Limb (tissue), 2 donors: Measurements from ENCODE around the gene GATA5.
A peak's percentile ranks its signal among the peaks of the same experiment; 100 is the strongest.

Experiments used
- DNase-seq, 2 donors: peaks; one replicate each; pipeline ENCODE4 v3.0.0-alpha.2; 2016; ENCODE audit errors: extremely low spot score in 2 of 2

The GATA5 gene

DNA sequence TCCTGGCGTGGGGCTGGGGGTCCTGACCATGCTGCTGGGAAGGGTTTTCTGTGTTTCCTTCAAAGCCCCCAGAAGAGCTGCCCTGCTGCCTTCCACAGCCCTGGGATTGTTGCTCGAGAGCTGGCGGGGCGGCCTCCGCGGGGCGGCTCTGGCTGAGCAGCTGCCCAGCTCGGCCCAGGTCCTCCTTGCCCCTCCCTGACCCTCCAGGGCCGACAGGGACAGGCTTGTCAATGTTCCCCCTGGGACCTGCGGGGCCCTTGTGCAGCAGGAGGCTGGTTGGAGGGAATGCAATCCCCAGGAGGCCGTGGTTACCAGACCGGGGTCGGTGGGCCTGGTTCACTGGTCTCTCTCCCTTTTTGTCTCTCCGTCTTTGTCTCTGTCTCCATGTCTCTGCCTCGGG is 19.9 kb downstream of the GATA5 start:
- no peak for DNase-seq

DNA sequence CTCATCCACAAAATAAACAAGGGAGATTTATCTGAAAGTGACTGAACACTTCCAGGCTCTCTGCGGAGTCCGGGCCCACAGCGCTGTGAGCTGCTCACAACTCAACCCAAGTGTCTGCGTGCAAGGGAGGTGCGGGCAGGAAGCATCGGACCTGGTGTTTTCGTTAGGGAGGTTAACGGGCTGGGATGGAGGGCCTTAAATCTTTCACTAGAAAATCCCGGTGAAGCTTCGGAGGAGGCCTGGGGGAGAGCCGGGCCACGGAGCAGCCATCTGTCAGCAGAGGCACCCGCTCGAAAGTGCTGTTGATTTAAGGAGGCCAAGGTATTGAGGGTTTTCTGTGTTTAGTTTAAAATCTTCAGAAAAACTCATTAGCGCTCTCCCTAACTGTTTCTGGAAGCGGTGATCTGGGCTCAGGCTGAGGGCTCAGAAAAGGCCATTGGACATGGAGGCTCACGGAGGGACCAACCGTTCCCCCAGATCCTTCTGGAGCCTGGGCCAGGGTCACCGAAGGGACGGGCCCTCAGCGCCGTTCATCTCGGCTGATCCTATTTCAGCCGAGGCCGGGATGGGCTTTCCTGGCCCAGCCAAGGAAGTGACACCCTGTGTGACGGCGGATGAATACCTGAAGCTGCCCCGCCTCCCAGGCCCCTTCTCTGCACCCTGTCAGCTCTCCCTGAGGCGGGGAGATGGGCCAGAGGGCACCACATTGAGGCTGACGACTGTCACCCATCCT is 20.7 kb downstream of the GATA5 start:
- peak in 1 of 2 donors; percentile 67 for DNase-seq

DNA sequence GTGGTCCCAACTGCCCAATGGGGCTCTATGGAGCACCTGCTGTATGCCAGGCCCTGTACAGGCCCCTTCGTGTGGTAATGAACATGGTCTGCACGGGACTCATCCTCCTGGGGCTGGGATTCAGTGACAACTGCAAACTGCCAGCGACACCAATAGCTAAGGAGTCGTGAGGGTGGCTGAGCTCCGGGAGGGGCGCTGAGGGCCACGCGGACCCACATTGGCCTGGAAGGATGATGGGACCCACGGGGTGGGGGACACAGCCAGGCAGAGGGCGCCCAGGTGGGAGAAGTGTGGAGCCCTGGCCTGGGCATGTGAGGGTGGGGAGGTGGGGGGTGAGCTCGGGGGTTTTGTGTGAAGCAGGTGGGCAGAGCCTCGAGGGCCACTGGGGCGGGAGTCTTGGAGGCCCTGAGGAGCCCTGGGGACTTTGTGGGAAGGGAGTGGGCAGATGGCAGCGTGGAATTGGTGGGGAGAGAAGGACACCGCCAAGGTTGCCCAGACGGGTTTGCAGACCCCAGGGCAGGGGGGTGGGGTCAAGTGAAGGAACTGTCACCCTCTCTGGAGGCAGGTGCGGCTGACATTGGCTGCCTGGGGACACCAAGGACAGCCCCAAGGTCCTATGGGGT is 22.5 kb downstream of the GATA5 start:
- DNase-seq: no peak

DNA sequence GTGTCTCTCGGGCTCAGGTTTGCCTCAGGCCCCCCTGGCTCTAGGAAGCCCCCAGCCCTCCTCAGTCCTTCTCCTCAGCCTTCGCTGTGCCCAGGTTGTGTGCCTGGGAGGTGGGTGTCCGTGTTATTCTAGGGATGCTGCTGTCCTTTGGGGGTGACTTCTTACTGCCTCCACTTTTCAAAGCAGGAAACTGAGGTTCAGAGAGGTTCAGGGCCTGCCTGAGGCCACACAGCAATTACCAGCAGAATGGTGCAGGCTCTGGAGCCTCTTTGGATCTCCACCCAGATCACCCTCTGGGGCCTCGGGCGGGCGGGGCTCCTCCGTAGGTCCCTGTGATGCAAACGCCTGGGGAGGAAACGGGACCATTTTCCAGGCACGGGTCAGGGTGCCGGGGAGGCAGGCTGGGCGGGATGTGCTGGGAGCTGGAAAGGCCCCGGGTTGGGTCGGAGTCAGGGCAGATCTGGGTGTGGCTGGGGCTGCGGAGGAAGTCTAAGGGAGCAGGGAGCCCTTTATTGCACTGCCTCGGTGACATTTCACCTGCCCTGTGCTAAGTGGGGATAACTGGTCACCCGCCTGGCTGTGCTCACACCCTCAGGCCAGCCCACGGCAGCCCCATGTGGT is 23.2 kb downstream of the GATA5 start:
- DNase-seq: no peak

DNA sequence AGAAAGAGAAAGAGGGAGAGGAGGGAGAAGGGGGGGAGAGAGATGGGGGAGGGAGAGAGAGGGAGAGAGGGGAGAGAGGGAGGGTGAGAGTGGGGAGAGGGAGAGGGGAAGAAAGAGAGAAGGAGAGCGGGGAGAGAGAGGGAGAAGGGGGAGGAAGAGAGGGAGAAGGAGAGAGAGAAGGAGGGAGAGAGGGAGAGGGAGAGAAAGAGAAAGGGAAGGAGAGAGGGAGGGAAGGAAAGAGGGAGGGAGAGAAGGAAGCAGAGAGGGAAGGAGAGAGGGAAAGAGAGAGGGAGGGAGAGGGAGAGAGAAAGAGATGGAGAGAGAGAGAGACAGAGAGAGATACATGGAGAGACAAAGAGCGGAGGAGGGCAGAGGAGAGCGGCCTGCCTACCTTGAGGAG is 23.8 kb downstream of the GATA5 start:
- DNase-seq: no peak

DNA sequence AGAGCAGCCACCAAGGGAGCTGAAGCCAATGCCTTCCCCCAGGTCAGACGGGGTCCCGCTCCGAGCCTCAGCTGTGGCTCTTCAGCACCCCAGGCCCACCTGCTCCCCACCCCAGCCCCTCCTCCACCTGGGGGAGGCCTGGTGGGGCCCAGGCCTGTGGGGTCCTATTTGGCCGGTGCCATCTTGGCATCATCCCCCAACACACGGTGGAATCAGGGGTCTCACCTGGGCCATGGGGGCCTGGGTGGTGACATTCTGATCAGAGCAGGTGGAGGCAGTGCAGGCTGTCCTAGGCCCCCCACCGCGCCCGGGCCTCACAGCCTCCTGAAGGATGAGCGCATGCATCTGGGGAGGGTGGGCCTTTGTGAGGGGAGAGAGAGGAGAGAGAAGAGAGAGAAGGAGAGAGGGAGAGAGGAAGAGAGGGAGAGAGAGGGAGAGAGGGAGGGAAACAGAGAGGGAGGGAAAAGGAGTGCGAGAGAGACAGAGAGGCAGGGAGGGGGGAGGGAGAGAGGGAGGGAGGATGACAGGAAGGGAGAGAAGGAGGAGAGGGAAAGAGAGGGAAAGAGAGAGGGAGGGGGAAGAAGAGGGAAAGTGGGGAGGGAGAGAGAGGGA is 24.5 kb downstream of the GATA5 start:
- DNase-seq: no peak

DNA sequence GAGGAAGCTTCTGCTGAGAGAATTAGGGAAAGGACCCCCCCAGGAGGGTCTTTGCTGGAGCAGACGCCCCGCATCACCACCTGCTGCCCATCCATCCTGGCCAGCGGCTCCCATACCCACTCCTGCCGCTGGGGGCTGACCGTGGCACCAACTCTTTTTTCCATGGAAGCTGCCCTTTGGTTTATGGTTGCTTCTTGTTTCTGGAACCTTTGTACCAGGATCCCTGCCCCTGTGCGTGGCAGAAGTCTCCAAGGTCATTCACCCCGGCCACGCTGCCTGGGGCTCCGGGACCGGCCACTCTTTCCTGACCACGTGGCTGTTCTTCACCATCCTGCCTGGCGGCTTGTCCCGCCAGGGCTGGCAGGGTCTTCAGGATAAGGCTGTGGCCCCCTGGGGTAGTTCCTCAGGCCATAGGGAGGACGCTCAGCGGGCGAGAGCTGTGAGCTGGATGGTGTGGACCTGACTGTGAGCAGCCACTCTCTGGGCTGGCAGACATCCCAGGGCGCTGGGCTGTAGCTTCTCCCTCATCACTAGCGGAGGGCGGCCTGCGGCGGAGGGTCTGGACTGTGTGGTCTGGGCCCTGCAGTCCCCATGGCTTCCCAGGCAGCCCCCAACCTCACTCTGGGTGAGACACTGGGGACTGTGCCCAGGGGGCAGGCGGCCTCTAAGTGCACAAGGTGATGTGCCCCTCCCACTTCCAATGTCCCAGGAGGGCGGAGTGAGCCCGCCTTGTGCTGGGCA is 25.7 kb downstream of the GATA5 start:
- no peak for DNase-seq

DNA sequence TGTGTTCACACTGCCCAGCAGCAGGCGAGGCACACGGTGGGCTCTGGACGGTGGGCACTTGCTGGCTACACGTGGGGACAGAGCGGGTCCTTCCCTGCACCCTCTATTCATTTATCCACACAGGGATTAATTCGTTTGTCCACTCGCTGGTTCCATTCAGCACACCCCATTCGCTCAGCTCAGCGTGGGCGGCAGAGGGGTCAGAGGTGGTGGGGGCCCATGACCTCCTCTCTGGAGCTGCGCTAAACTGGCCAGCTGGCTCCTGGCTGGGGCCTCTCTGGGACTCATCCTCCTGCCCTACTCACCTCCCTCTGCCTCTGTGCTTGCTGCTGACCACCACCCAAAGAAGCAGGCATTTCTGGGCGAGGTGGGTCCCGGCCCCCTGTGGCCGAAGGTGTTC is 27.0 kb downstream of the GATA5 start:
- no peak for DNase-seq

DNA sequence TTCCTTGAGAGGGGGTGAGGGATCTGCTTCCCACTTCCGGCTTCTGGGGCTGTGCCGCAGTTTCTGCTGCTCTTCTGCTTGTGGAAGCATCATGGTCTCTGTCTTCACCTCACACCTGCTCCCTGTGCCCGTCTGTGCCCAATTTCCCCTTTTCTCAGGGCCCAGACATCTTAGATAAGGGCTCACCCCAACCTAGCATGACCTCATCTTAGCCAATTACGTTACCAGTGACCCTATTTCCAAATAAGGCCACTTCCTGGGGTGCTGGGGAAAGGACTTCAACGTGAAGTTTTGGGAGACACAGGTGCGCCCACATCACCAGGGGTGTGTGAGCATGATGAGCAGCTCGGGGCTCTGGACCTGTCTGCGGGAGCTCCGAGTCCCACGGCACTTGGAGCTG is 27.8 kb downstream of the GATA5 start:
- DNase-seq: no peak

DNA sequence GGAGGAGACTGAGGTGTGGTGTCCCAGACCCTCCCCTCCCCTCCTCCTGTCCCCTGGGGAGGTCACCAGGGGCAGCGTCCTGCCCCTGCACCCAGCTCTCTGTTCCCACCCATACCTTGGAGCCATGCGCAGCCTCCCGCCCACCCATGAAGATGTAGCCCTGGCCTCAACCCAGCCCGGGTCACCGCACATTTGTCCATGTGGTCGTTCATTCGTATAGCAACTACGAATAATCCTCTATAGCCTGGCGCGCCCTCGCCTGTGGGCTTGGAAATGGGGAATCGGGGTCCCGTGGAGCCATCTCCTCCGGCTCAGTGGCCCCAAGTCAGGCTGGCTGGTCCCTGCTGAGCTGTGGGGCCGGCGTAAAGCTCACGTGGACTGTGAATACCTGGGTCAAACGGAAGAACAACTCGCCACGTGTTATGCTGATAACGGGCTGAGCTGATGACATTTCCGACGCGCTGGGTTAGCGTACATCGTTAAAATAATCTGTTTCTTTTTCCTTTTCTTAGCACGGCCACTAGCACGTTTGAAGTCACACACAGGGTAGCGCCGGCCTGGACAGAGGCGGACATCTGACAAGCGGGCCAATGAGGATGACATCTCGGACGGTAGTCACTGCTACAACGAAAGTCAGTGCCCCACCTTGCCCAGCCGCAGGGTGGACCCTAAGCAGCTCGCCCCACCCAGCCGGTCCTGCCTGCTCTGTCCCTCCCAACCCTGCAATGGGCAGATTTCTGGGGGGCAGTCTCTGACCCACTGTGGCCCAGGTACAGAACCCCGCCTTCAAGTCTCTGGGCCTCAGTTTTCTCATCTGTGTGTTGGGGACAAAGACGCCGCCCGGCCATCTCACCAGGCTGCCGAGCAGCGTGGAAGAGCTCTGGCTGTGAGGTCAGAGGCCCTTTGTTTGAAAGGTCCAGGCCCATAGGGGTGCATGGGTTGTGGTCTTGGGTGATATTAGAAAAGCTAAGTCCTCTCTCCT is 28.6 kb downstream of the GATA5 start:
- no peak for DNase-seq

DNA sequence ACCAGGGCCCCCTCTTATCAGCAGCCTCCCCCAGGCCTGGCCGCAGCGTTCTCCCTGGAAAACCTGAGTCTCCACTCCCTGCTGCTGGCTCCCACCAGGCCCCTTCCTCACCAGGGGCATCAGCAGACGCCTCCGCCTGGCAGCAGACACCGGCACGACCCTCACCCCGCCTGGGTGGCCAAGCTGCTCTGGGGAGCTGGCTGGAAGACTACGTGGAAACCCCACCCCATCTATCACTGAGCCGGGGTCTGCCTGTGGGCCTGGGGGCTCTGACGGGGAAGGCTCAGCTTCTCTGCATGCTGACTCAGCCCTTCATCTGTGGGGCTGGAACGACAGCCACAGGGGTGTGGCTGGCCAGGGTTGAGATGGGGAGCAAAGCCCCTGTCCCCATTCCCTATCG is 29.3 kb downstream of the GATA5 start:
- DNase-seq: no peak

DNA sequence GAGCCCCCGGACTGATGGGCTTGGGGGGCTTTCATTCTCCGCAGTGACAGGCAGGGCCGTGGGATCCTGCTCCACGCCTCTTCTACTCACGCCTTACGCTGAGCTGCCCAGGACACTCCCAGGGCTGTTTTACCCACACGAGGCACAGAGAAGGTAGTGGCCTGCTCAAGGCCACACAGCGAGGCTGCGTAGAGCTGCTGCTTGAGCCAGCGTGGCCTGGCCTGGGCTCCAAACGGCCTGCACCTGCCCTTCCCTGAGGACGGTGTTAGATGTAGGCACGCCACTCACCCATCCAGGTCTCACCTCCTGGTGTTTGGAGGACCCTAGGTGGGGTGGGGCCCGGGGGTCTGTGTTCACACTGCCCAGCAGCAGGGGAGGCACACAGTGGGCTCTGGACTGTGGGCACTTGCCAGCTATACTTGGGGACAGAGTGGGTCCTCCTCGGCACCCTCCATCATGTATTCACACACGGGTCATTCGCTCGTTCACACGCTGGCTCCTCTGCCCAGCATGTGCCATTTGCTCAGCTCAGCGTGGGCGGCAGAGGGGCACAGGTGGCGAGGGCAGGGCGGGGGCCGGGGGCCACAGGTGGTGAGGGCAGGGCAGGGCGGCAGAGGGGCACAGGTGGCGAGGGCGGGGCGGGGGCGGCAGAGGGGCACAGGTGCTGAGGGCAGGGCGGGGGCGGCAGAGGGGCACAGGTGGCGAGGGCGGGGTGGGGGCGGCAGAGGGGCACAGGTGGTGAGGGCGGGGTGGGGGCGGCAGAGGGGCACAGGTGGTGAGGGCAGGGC is 30.0 kb downstream of the GATA5 start:
- DNase-seq: no peak

DNA sequence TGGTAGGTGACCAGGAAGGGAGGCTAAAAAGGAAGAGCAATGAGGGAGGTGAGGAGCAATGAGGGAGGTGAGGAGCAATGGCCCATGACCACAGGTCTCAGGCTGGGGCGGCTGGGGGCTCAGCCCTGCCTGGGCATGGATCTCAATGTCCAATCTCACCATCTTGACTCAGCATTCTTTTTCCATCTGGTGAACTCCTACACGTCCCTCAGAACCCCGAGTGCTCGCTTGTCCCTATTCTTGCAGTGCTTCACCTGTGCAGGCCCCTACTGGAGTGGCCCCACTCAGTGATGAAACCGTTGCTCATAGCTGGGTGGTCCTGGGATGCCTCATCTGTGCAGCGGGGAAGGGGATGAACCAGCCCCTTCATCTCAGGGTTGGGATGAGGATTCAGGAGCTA is 31.5 kb downstream of the GATA5 start:
- no peak for DNase-seq

DNA sequence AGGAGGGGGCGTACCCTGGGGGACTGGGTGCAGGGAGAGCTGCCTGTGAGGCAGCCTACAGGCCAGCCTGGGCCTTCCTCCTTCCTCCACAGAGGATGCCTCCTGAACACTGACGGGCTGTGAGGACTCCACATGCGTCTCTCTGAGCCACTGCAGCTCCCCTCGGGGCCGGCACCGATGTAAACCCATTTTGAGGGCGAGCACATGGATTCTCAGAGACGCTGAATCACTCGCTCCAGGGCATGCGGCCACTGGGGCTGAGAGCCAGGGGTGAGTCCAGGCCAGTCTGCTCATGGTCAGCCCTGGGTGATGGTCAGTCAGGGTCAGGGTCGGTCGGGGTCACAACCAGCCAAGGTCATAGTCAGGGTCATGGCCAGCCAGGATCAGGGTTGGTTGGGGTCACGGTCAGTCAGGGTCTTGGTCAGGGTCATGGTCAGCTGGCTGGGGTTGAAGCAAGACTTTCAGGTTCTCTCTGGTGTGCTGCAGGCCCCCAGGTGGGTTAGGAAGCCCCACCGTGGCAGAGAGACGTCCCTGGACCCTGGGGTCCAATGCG is 33.7 kb downstream of the GATA5 start:
- no peak for DNase-seq

DNA sequence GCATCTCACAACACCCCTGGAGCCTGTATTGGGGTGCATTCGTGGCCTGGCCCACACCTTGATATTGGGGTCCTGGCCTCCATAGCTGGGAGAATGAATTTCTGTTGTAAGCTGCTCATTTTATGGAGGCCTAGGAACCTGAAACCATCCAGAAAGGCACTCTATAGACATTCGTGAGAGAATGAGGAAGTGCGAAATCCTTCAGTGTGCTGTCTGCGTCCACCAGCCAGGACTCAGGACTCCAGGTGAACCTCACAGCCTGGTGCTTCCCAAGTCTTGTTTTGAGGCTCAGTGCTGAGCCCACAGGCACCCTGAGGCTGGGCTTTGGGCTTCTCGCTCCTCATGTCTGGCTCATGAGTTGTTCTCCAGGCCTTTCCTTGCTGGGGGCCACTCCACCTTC is 36.6 kb downstream of the GATA5 start:
- no peak for DNase-seq

DNA sequence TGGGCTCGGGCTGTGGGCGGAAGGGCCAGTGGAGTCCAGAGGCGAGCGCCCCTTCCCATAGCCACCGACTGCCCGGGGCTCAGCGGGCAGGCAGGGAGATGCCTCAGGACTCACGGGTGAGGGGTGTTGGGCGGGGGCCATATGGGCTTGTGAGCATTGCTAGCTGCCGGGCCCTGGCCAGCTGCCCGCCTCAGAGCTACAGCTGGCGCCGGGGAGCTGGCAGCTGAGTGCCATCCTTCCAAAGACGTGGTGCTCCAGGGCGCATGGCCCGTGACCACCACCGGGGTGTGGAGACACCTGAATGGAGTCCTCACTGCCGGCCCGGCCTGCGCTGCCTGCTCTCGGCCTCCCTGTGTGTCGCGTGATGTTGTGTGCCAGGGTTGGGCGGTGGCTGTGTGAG is 37.9 kb downstream of the GATA5 start:
- no peak for DNase-seq

DNA sequence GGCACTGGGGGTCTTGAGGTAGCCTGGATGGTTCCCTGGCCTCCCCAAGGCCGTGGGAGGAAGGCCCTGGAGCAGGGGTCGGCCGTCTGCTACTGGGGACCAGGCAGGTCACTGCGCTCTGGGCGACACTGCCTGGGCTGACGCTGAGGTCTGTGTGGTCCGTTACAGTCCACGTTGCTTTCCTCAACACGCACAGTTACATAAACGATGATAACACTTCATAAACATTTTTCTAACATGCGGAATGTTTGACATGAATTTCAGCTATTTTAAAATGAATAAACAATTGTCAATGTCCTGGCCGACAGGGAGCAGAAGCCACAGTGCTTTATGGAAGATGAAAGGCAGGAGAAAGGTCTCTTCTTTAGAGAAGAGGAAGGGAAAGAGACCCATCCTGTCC is 38.3 kb downstream of the GATA5 start:
- no peak for DNase-seq

DNA sequence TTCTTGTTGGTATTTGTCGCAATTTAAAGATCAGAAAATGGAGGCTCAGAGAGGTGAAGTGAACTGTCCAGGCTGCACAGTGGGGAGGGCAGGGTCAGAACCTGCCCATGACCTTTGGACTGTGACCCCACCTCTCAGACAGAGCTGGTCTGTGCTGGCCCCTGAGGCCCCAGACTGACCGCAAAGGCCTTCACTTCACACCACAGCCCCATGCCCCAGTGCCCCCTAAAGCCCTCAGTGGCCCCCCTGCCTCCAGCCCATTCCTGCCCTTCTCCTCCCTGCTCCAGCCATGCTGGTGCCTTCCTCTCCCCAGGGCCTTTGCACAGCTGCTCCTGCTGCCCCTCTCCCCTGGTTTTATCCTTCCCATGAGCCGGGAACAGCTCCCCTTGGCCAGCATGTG is 39.1 kb downstream of the GATA5 start:
- no peak for DNase-seq

DNA sequence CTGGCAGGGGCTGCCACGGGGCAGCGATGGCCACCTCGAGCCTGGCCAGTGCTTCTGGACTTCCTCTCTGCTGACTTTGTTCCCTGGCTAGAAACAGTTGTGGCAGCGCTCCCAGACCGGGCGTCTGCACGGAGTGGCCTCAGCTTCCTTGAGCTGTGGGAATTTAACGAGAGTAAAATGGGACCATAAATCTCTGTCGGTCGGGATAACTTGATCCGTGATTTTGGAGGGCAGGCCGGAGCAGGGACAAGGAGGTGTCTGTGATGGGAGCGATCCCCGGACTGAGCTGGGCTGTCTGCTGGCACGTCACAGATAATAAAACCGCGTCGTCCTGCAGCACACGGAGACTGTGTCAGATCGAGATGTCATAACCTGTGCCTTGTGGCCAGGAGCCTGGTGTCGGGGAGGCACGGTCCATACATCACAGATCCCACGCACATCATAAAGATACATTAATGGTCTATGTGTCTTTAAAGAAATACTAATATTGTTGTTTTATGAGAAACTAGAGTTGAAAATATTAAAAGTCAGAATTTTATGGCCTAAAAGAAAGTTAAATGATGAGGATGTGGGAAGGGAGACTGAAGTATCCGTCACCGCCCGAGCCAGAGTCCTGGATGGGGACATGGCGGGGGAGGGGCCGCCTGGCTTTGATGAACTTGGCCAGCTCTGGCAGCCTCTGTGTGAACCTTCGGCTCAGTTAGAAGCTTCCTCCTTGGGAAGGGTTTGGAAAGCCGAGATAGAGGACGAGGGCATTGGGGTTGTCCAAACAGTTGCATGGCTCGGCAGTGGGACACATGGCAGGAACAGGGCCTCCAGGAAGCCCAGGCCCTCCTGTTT is 41.9 kb downstream of the GATA5 start:
- no peak for DNase-seq
